ENCODE data around the gene SYNE4.
"Not testable (repeated sequence)": the region's sequence is repeated elsewhere in the genome, so short reads cannot be mapped to it uniquely, and the experiment has no call there.

The SYNE4 gene

GRCh38 chr19:35988824-35989223 lies 19.8 kb downstream of the SYNE4 start:
- FAIRE-seq = no peak

- FAIRE-seq = no peak
Observed at GRCh38 chr19:35987571-35987896, 21.1 kb downstream of the SYNE4 start.

- no peak for FAIRE-seq
Observed at GRCh38 chr19:35986664-35987570, 21.7 kb downstream of the SYNE4 start.

- no peak for FAIRE-seq
Observed at GRCh38 chr19:35986111-35986510, 22.5 kb downstream of the SYNE4 start.

- FAIRE-seq = no peak
Observed at GRCh38 chr19:35983177-35983576, 25.4 kb downstream of the SYNE4 start.

- FAIRE-seq = not testable (repeated sequence)
Observed at GRCh38 chr19:35980997-35981396, 27.6 kb downstream of the SYNE4 start.

GRCh38 chr19:35978832-35979365 lies 29.7 kb downstream of the SYNE4 start:
- FAIRE-seq = no peak

GRCh38 chr19:35978271-35978670 lies 30.3 kb downstream of the SYNE4 start:
- no peak for FAIRE-seq

GRCh38 chr19:35977446-35978222 lies 31.0 kb downstream of the SYNE4 start:
- FAIRE-seq = no peak

- FAIRE-seq = no peak
Observed at GRCh38 chr19:35975608-35976214, 32.9 kb downstream of the SYNE4 start.

- FAIRE-seq = no peak
Observed at GRCh38 chr19:35973487-35973886, 35.1 kb downstream of the SYNE4 start.

- no peak for FAIRE-seq
Observed at GRCh38 chr19:35966771-35967170, 41.8 kb downstream of the SYNE4 start.

GRCh38 chr19:35963514-35963913 lies 45.1 kb downstream of the SYNE4 start:
- FAIRE-seq = no peak

GRCh38 chr19:35960432-35960972 lies 48.1 kb downstream of the SYNE4 start:
- FAIRE-seq = no peak

- FAIRE-seq = no peak
Observed at GRCh38 chr19:35959968-35960320, 48.7 kb downstream of the SYNE4 start.

- no peak for FAIRE-seq
Observed at GRCh38 chr19:35959040-35959967, 49.3 kb downstream of the SYNE4 start.

GRCh38 chr19:35958660-35959039 lies 50.0 kb downstream of the SYNE4 start:
- FAIRE-seq = no peak

- not testable (repeated sequence) for FAIRE-seq
Observed at GRCh38 chr19:35957411-35957810, 51.2 kb downstream of the SYNE4 start.

- FAIRE-seq = no peak
Observed at GRCh38 chr19:35955881-35956634, 52.6 kb downstream of the SYNE4 start.
